ENCODE data around the gene SLC25A53.
"Not testable (repeated sequence)": the region's sequence is repeated elsewhere in the genome, so short reads cannot be mapped to it uniquely, and the experiment has no call there.

GRCh38 chrX:104054956-104055355 lies 101.9 kb downstream of the SLC25A53 start:
- not testable (repeated sequence) for TF ChIP-seq POLR2A (IDR thresholded peaks at IDR 0.05; ENCODE audit: low read depth, low read length); POLR2AphosphoS5 (IDR thresholded peaks at IDR 0.05; ENCODE audit: low read depth, low read length); TAF1 (IDR thresholded peaks at IDR 0.05; ENCODE audit: borderline replicate concordance, low read depth, low read length)

All from GM12892 (cell line).